ENCODE results near the gene TCF7. TPM values are rescaled to one million over a fixed set of nuclear protein-coding genes. Genes with fewer than 3 reads are reported as not detected.
A peak's percentile ranks its signal among the peaks of the same experiment; 100 is the strongest.

Gene TCF7
- total and polyA plus RNA-seq, 2 donors (not counting 1 experiment from before 2014, with no cell fraction given): 3.1 to 3.3 TPM

DNA sequence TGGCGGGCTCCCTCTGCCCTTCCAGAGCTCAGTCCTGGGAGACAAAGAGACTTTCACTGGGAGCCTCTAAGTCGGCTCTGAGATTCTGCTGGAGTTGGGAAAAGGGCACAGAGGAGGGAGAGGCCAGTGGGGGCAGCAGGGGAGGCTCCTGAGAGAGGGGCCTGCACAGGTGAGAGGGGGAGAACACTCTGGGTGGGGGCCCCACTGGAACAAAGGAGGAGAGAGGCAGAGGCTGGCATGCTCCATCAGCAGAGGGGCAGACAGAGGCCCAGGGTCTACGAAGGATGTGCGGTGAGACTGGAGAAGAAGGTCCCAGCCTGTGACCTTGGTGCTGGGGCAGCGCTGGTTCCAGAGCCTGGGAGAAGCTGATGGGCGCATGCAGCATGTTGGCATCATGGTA is 8.9 kb downstream of the TCF7 start:
- Histone ChIP-seq H3K27ac (ENCODE audit: insufficient read depth, low read length) (no peak overlapping the region), H3K36me3 (ENCODE audit: control insufficient read depth, insufficient read depth, low read length) (peaks cover 8% of the 10 kb centered on the region), H3K27me3 (ENCODE audit: control insufficient read depth, insufficient read depth, low read length) (no peaks in the 10 kb centered on the region), H2AFZ (ENCODE audit: low read length) (no peak overlapping the region), H3K79me2 (ENCODE audit: control insufficient read depth, insufficient read depth, low read length) (no peaks in the 10 kb centered on the region), H3K9me3 (ENCODE audit: control insufficient read depth, insufficient read depth, low read depth, low read length) (no peaks in the 10 kb centered on the region), H3K4me3 (replicated peaks in 1 of 4; ENCODE audit: control extremely low read depth in 1 of 4, insufficient read depth in 1 of 4, low read depth in 3 of 4, low read length in 4 of 4) (no peak overlapping the region), H3K4me2 (ENCODE audit: extremely low read depth, insufficient read depth, low read length) (no peak overlapping the region), H3K4me1 (ENCODE audit: control insufficient read depth, extremely low read depth, insufficient read depth, low read length) (peaks cover 27% of the 10 kb centered on the region), H3K9ac (ENCODE audit: insufficient read depth, low read length) (no peak overlapping the region), H4K20me1 (ENCODE audit: control insufficient read depth, extremely low read depth, insufficient read depth, low read length) (no peaks in the 10 kb centered on the region)
- no peak for DNase-seq (ENCODE audit: low read depth in 2 of 2)
- TF ChIP-seq, protein P1, sequence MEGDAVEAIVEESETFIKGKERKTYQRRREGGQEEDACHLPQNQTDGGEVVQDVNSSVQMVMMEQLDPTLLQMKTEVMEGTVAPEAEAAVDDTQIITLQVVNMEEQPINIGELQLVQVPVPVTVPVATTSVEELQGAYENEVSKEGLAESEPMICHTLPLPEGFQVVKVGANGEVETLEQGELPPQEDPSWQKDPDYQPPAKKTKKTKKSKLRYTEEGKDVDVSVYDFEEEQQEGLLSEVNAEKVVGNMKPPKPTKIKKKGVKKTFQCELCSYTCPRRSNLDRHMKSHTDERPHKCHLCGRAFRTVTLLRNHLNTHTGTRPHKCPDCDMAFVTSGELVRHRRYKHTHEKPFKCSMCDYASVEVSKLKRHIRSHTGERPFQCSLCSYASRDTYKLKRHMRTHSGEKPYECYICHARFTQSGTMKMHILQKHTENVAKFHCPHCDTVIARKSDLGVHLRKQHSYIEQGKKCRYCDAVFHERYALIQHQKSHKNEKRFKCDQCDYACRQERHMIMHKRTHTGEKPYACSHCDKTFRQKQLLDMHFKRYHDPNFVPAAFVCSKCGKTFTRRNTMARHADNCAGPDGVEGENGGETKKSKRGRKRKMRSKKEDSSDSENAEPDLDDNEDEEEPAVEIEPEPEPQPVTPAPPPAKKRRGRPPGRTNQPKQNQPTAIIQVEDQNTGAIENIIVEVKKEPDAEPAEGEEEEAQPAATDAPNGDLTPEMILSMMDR (conservative IDR thresholded peaks at IDR 0.05 in 1 of 2, IDR thresholded peaks at IDR 0.05 in 1 of 2; ENCODE audit: low read depth in 1 of 2, low read length in 2 of 2): no peak
- TF ChIP-seq EZH2 (IDR thresholded peaks at IDR 0.05; ENCODE audit: low read length, missing control alignments): no peak

DNA sequence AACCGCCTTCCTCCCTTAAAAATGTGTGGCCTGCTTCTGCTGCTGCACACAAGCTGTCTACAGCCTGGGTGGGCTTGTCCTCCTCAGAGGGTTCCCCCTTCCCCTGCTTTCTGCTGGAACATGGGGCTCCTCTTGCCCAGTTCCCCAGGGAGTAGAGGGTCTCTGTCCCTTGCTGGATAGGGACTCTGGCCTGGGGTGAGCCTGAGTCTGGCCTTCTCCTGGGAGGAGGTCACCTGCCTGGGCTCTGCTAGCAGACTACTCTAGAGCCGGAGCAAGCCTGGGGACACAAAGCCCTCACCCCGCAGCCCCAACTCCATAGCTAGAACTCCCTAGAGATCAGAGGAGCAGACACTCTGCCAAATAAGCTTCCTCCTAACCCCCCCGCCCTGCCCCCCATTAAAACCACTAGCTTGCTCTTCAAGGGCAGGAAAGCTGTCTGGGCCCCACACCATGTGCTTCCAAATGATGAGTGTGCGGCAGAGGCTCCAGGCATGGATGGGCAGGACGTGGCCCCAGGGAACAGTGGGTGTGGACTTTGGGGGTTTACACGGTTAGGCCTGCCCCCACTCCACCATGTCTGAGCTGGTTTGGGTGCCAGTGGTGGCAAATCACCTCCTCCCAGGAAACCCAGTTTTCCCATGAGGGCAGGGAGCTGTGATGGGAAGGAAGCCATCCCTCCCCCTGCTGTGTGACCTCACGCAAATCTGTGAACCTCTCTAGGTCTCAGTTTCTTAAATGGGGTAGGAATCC is 10.0 kb downstream of the TCF7 start:
- TF ChIP-seq, protein P1 (conservative IDR thresholded peaks at IDR 0.05 in 1 of 2, IDR thresholded peaks at IDR 0.05 in 1 of 2; ENCODE audit: low read depth in 1 of 2, low read length in 2 of 2): no peak
- no peak for TF ChIP-seq EZH2 (IDR thresholded peaks at IDR 0.05; ENCODE audit: low read length, missing control alignments)
- Histone ChIP-seq H3K4me3 (replicated peaks in 1 of 4; ENCODE audit: control extremely low read depth in 1 of 4, insufficient read depth in 1 of 4, low read depth in 3 of 4, low read length in 4 of 4) (no peak overlapping the region), H3K27me3 (ENCODE audit: control insufficient read depth, insufficient read depth, low read length) (no peaks in the 10 kb centered on the region), H3K27ac (ENCODE audit: insufficient read depth, low read length) (peak overlapping the region; percentile 89), H2AFZ (ENCODE audit: low read length) (peak overlapping the region; percentile 4), H3K4me2 (ENCODE audit: extremely low read depth, insufficient read depth, low read length) (peak overlapping the region; percentile 61), H3K9me3 (ENCODE audit: control insufficient read depth, insufficient read depth, low read depth, low read length) (no peaks in the 10 kb centered on the region), H3K36me3 (ENCODE audit: control insufficient read depth, insufficient read depth, low read length) (peaks cover 8% of the 10 kb centered on the region), H3K79me2 (ENCODE audit: control insufficient read depth, insufficient read depth, low read length) (no peaks in the 10 kb centered on the region), H3K4me1 (ENCODE audit: control insufficient read depth, extremely low read depth, insufficient read depth, low read length) (peaks cover 27% of the 10 kb centered on the region), H3K9ac (ENCODE audit: insufficient read depth, low read length) (peak overlapping the region; percentile 30), H4K20me1 (ENCODE audit: control insufficient read depth, extremely low read depth, insufficient read depth, low read length) (no peaks in the 10 kb centered on the region)
- peak; percentile 73 to 79 for DNase-seq (ENCODE audit: low read depth in 2 of 2)

DNA sequence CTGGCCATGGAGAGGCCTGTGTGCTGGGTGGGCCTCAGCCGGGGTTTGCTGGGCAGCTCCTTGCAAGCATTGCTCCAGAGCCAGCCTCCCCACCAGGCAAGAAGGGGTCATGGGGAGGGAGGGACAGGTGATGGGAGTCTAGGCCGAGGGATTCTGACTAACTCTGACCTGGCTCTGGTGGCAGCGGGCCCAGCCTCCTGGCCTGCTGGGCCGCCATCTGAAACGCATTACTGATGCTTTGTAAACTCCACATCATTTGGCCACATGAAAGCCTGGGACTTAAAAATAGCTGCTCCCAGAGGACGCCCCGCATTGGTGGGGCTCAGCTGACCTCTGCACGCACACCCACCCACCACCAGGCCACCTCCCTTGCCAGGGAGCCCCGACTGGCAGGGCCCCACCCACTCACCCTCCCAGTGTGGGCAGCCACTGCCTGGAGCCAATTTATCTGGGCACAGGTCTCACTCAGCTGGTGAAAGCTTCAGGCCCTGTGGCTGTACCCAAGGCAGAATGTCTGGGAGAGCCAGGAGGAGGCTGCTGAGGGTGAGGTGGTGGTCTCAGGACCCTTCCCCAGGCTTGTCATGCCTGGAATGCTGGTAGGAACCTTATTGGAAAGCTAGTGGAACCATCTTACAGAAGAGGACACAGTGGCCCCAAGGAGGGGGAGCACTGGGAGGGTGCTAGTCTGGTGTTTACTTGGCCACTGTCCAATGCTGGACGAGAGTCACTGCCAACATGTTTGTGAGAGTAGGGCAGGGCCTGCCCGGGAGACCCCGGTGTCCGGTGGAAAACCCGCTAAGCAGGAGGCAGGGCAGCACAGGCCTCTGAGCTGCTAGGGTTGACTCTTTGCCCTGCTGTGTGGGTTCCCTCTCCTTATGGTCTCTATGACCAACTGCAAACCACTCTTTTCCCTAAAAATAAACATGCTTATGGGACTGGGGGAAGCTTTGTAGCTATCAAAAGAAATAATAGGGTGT is 10.8 kb downstream of the TCF7 start:
- Histone ChIP-seq H3K9ac (ENCODE audit: insufficient read depth, low read length) (peak overlapping the region; percentile 38), H2AFZ (ENCODE audit: low read length) (peak overlapping the region; percentile 4), H3K36me3 (ENCODE audit: control insufficient read depth, insufficient read depth, low read length) (peaks cover 8% of the 10 kb centered on the region), H3K9me3 (ENCODE audit: control insufficient read depth, insufficient read depth, low read depth, low read length) (no peaks in the 10 kb centered on the region), H3K4me3 (replicated peaks in 1 of 4; ENCODE audit: control extremely low read depth in 1 of 4, insufficient read depth in 1 of 4, low read depth in 3 of 4, low read length in 4 of 4) (peak overlapping the region in 1 of 4 experiments; percentile 4), H4K20me1 (ENCODE audit: control insufficient read depth, extremely low read depth, insufficient read depth, low read length) (no peaks in the 10 kb centered on the region), H3K4me1 (ENCODE audit: control insufficient read depth, extremely low read depth, insufficient read depth, low read length) (peaks cover 27% of the 10 kb centered on the region), H3K79me2 (ENCODE audit: control insufficient read depth, insufficient read depth, low read length) (no peaks in the 10 kb centered on the region), H3K27me3 (ENCODE audit: control insufficient read depth, insufficient read depth, low read length) (no peaks in the 10 kb centered on the region), H3K27ac (ENCODE audit: insufficient read depth, low read length) (peak overlapping the region; percentile 95), H3K4me2 (ENCODE audit: extremely low read depth, insufficient read depth, low read length) (peak overlapping the region; percentile 91)
- TF ChIP-seq, protein P1 (conservative IDR thresholded peaks at IDR 0.05 in 1 of 2, IDR thresholded peaks at IDR 0.05 in 1 of 2; ENCODE audit: low read depth in 1 of 2, low read length in 2 of 2): no peak
- DNase-seq (ENCODE audit: low read depth in 2 of 2): peak; percentile 92 to 95

Data from fibroblast of lung (primary cell).